ENCODE measurements around the gene ATPAF2.

The ATPAF2 gene

GRCh38 chr17:17994271-17995069 lies 44.5 kb downstream of the ATPAF2 start:
- no peak for TF ChIP-seq CTCF (IDR thresholded peaks at IDR 0.05; ENCODE audit: control insufficient read depth, extremely low read depth, insufficient read depth)
- no peak for DNase-seq (ENCODE audit: low read depth)
- H3K4me3 ChIP-seq (ENCODE audit: low read depth, low read length) = no peak overlapping the region

GRCh38 chr17:17993852-17994251 lies 45.1 kb downstream of the ATPAF2 start:
- TF ChIP-seq CTCF (IDR thresholded peaks at IDR 0.05; ENCODE audit: control insufficient read depth, extremely low read depth, insufficient read depth) = no peak
- DNase-seq (ENCODE audit: low read depth) = no peak
- no peak overlapping the region for H3K4me3 ChIP-seq (ENCODE audit: low read depth, low read length)

- no peak overlapping the region for H3K4me3 ChIP-seq (ENCODE audit: low read depth, low read length)
- no peak for DNase-seq (ENCODE audit: low read depth)
- no peak for TF ChIP-seq CTCF (IDR thresholded peaks at IDR 0.05; ENCODE audit: control insufficient read depth, extremely low read depth, insufficient read depth)
Observed at GRCh38 chr17:17993366-17993765, 45.6 kb downstream of the ATPAF2 start.

- H3K4me3 ChIP-seq (ENCODE audit: low read depth, low read length) = no peak overlapping the region
- no peak for TF ChIP-seq CTCF (IDR thresholded peaks at IDR 0.05; ENCODE audit: control insufficient read depth, extremely low read depth, insufficient read depth)
- no peak for DNase-seq (ENCODE audit: low read depth)
Observed at GRCh38 chr17:17990282-17990681, 48.7 kb downstream of the ATPAF2 start.

GRCh38 chr17:17989618-17990017 lies 49.4 kb downstream of the ATPAF2 start:
- no peak overlapping the region for H3K4me3 ChIP-seq (ENCODE audit: low read depth, low read length)
- DNase-seq (ENCODE audit: low read depth) = no peak
- no peak for TF ChIP-seq CTCF (IDR thresholded peaks at IDR 0.05; ENCODE audit: control insufficient read depth, extremely low read depth, insufficient read depth)

GRCh38 chr17:17989081-17989480 lies 49.9 kb downstream of the ATPAF2 start:
- TF ChIP-seq CTCF (IDR thresholded peaks at IDR 0.05; ENCODE audit: control insufficient read depth, extremely low read depth, insufficient read depth) = no peak
- no peak for DNase-seq (ENCODE audit: low read depth)
- H3K4me3 ChIP-seq (ENCODE audit: low read depth, low read length) = no peak overlapping the region

GRCh38 chr17:17988427-17988945 lies 50.5 kb downstream of the ATPAF2 start:
- H3K4me3 ChIP-seq (ENCODE audit: low read depth, low read length) = no peak overlapping the region
- TF ChIP-seq CTCF (IDR thresholded peaks at IDR 0.05; ENCODE audit: control insufficient read depth, extremely low read depth, insufficient read depth) = no peak
- no peak for DNase-seq (ENCODE audit: low read depth)
